GM12801 (cell line): Measurements from ENCODE around the gene SYNDIG1.

Source experiments
- CTCF ChIP-seq: IDR thresholded peaks from one replicate; pipeline ENCODE4 v1.5.1; 2011; ENCODE audit warnings: control low read depth; ENCODE audit not compliant: insufficient read length; ENCODE audit errors: extremely low read depth

The SYNDIG1 gene

GRCh38 chr20:24441661-24442060, 27.8 kb upstream of the SYNDIG1 start:
- TF ChIP-seq CTCF: no peak

DNA sequence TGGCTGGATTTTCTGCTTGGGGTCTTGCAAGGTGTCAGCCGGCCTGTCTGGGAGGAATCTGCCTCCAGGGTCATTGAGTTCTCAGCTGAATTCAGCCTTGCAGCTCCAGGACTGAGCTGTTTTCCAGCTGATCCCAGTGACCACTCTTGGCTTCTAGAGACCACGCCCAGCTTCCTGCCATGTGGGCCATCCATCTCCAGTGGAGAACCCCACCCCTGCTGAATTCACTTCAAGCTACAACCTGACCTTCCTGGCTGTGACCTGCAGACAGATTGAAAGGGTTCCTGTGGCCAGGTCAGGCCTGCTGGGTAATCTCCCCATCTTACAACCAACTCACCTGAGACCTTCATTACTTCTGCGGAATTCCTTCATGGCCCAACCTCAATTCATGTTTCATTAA, 26.5 kb upstream of the SYNDIG1 start:
- TF ChIP-seq CTCF: no peak

DNA sequence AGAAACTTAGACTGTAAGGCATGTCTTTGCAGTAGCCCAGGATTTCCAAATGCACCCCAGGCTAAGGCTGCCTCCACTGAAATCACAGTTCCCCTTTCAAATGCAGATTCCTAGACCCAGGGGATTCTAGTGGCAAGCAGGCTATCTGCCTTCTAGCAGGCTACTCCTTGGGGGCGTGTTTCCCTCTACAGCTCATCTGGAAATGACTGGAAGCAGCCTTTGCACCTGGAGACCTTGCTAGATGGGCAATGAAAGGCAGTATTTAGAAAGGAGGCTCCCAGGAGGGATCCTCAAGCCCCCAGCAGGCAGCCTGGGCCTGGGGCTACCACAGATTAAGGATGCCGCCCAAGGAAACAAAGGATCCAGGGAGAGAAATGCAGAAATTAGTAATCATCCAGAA, 26.0 kb upstream of the SYNDIG1 start:
- no peak for TF ChIP-seq CTCF

DNA sequence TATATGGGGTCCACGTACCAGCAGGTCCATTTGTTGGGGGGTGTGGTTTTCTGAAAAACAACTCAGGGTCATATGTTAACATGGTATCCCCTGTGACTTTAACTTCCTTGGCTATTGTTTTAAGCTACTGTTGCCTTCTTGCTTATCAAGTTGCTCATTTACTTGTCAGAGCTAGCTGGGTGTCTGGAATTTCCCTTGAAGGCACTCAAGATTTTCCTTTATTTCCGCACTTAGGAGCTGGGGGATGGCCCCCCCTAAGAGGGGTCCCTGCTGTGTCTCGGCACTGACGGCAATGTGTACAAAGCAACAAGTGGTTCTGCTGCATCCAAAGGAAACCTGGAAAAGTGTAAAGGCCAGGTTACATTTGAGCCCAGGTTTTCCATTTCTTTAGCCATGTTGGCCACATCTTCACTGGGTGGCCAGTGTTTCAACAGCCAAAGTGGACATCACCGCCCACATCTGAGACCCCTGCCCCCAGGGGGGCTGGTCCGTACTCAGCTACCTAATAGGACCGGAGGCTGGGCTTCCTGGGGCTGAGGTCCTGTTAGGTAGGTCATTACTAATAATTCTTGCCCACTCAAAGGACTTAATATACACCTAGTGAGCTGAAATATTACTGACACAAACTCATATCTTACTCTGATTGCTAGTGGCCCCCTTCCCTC, 24.8 kb upstream of the SYNDIG1 start:
- no peak for TF ChIP-seq CTCF

GRCh38 chr20:24445510-24446170, 23.8 kb upstream of the SYNDIG1 start:
- no peak for TF ChIP-seq CTCF

- TF ChIP-seq CTCF: no peak
Observed at GRCh38 chr20:24446811-24447210, 22.6 kb upstream of the SYNDIG1 start.

DNA sequence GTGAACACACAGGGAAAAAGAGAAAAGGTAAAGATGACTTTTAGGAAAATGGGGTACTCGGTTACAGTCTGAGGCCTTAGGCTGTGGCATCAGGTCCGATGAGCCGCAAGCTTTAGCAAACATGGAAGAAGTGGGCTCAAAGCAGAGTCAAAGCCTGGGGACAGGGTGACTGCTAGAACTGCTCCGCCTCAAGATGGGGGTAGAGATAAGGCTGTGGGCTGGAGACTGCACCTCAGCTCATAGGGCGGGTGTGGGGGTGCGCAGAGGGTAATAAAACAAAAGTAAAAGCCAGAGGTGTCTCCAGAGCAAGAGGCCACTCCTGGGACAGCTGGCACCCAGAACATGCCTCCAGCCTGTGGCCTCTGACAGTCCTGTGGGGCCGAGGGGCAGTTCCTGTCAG, 21.3 kb upstream of the SYNDIG1 start:
- no peak for TF ChIP-seq CTCF
